Activated CD4-positive, alpha-beta T cell treated with anti-CD3 and anti-CD28 coated beads for 36 hours (primary cell): ENCODE results near the gene FHAD1. TPM values are rescaled to one million over a fixed set of nuclear protein-coding genes. Genes with fewer than 3 reads are reported as not detected.
A peak's percentile ranks its signal among the peaks of the same experiment; 100 is the strongest.

Source experiments
- ATAC-seq: fragments of 200-7000 bp; cut with Tn5 transposase; one replicate; pipeline ENCODE4 v1.10.0; 2021; ENCODE audit warnings: mild to moderate bottlenecking, moderate library complexity
- CTCF ChIA-PET: fragments of 350-600 bp; sonication (Branson Sonifier 250); formaldehyde crosslinking; loops from one replicate; lab custom pipeline; 2021; ENCODE audit warnings: antibody characterized with exemption; lab: Charles Lee
- POLR2A ChIA-PET: fragments of 350-600 bp; sonication (Branson Sonifier 250); formaldehyde crosslinking; loops from one replicate; lab custom pipeline; 2021; ENCODE audit warnings: antibody characterized with exemption, inconsistent platforms; lab: Charles Lee
- DNase-seq: peaks from one replicate; pipeline ENCODE4 v3.0.0-alpha.2; 2020
- H3K27ac Mint-ChIP-seq: one replicate; pipeline ENCODE4 v1.8.0; 2021; ENCODE audit warnings: mixed read lengths
- H3K27me3 Mint-ChIP-seq: one replicate; pipeline ENCODE4 v1.8.0; 2021; ENCODE audit warnings: mixed read lengths
- H3K36me3 Mint-ChIP-seq: one replicate; pipeline ENCODE4 v1.8.0; 2021; ENCODE audit warnings: low read depth, mixed read lengths
- H3K4me1 Mint-ChIP-seq: one replicate; pipeline ENCODE4 v1.8.0; 2021; ENCODE audit warnings: mixed read lengths
- H3K4me3 Mint-ChIP-seq: one replicate; pipeline ENCODE4 v1.8.0; 2021; ENCODE audit warnings: mild to moderate bottlenecking, moderate library complexity, mixed read lengths
- H3K9me3 Mint-ChIP-seq: one replicate; pipeline ENCODE4 v1.8.0; 2021; ENCODE audit warnings: low read depth, mixed read lengths
- intact Hi-C, 2 experiments: fragments of 100-400 bp; cut with DNase I in 1 of 2; cut with micrococcal nuclease in 1 of 2; formaldehyde crosslinking; loops; one replicate each; pipeline versions ENCODE4 v1.14.2 to v1.15.1; 2022 to 2024; cut with DNase I, micrococcal nuclease
- total RNA-seq, 2 experiments: library from RNA; stranded (reverse); gene quantifications; one replicate each; pipeline ENCODE4 v1.2.3, GENCODE V29; 2021

The FHAD1 gene
- total RNA-seq, 2 experiments from 2014 or later = 0.21 to 0.53 TPM

GRCh38 chr1:15408890-15409387, 161.9 kb downstream of the FHAD1 start:
- Mint-ChIP-seq H3K4me3 (peak overlapping the region; percentile 87), H3K27ac (peak overlapping the region; percentile 70), H3K36me3 (peaks cover 8% of the 10 kb centered on the region), H3K4me1 (peaks cover 22% of the 10 kb centered on the region), H3K27me3 (peaks cover 5% of the 10 kb centered on the region), H3K9me3 (no peaks in the 10 kb centered on the region)
- intact Hi-C loops = loop anchor here (1.0 to 5.0 kb wide), 6 partner anchors 8 to 428 kb away; partner anchors contain the start of genes CASP9 (in 1 of the 2), DDI2 (in 1 of the 2), DNAJC16 (in 1 of the 2) and FHAD1 (in 1 of the 2)
- ATAC-seq (no peak), DNase-seq (no peak)
- ChIA-PET POLR2A (no interaction called here), CTCF (interaction anchor here (1.8 kb wide), 1 partner anchor 85 kb away, joined by 7 read pairs; no protein-coding TSS in a partner anchor)

- ChIA-PET CTCF (interaction anchor here (1.0 kb wide), 1 partner anchor 84 kb away, joined by 3 read pairs; no protein-coding TSS in a partner anchor), POLR2A (interaction anchor here (0.6 to 0.7 kb wide), 2 partner anchors 10 to 125 kb away, joined by 3 read pairs; no protein-coding TSS in a partner anchor)
- Mint-ChIP-seq H3K4me1 (peaks cover 28% of the 10 kb centered on the region), H3K9me3 (no peaks in the 10 kb centered on the region), H3K4me3 (peak within 1 kb of the TSS; percentile 87), H3K27ac (peak within 1 kb of the TSS; percentile 81), H3K27me3 (peaks cover 5% of the 10 kb centered on the region), H3K36me3 (peaks cover 11% of the 10 kb centered on the region)
- DNase-seq = peak; percentile 90
- intact Hi-C loops = loop anchor here (1.0 to 5.0 kb wide), 6 partner anchors 8 to 427 kb away; partner anchors contain the start of genes CASP9 (in 1 of the 2), DDI2 (in 1 of the 2), DNAJC16 (in 1 of the 2) and FHAD1 (in 1 of the 2)
- ATAC-seq = peak; percentile 86
Observed at GRCh38 chr1:15409388-15410222, 162.6 kb downstream of the FHAD1 start, which contains the start of gene EFHD2. EFHD2 (plus strand) TSS chr1:15409888; CDS start chr1:15409972, 84 bp downstream.

GRCh38 chr1:15410223-15410883, 163.3 kb downstream of the FHAD1 start:
- H3K36me3 Mint-ChIP-seq = peaks cover 17% of the 10 kb centered on the region
- peaks cover 5% of the 10 kb centered on the region for H3K27me3 Mint-ChIP-seq
- ChIA-PET CTCF (interaction anchor here (1.0 kb wide), 1 partner anchor 85 kb away, joined by 3 read pairs; no protein-coding TSS in a partner anchor), POLR2A (interaction anchor here (0.6 to 0.7 kb wide), 2 partner anchors 9 to 126 kb away, joined by 3 read pairs; no protein-coding TSS in a partner anchor)
- H3K27ac Mint-ChIP-seq = peak overlapping the region; percentile 68
- DNase-seq = peak; percentile 42
- intact Hi-C loops = no loop called here
- ATAC-seq = no peak
- no peaks in the 10 kb centered on the region for H3K9me3 Mint-ChIP-seq
- H3K4me3 Mint-ChIP-seq = peak overlapping the region; percentile 87
- peaks cover 36% of the 10 kb centered on the region for H3K4me1 Mint-ChIP-seq

GRCh38 chr1:15410884-15411245, 163.8 kb downstream of the FHAD1 start:
- CTCF ChIA-PET = no interaction called here

GRCh38 chr1:15411593-15412137, 164.6 kb downstream of the FHAD1 start:
- CTCF ChIA-PET = interaction anchor here (0.6 to 1.8 kb wide), 3 partner anchors 88 to 373 kb away, joined by 3 to 10 read pairs (median 7); no protein-coding TSS in a partner anchor
- DNase-seq (peak; percentile 64), ATAC-seq (peak; percentile 25)
- intact Hi-C loops = loop anchor here in 1 of 2 experiments (1.0 kb wide), 1 partner anchor 59 kb away; no protein-coding TSS in a partner anchor
- Mint-ChIP-seq H3K4me1 (peaks cover 49% of the 10 kb centered on the region), H3K36me3 (peaks cover 20% of the 10 kb centered on the region), H3K27me3 (peaks cover 5% of the 10 kb centered on the region), H3K27ac (peak overlapping the region; percentile 47), H3K4me3 (peak overlapping the region; percentile 87), H3K9me3 (no peaks in the 10 kb centered on the region)
- POLR2A ChIA-PET = interaction anchor here (0.5 to 1.4 kb wide), 4 partner anchors 10 to 125 kb away, joined by 3 to 4 read pairs (median 4); no protein-coding TSS in a partner anchor

More at GRCh38 chr1:15410884-15411245, 163.8 kb downstream of the FHAD1 start:
- peak overlapping the region; percentile 68 for H3K27ac Mint-ChIP-seq
- peak overlapping the region; percentile 87 for H3K4me3 Mint-ChIP-seq
- H3K4me1 Mint-ChIP-seq = peaks cover 41% of the 10 kb centered on the region
- intact Hi-C loops = loop anchor here in 1 of 2 experiments (1.0 kb wide), 1 partner anchor 59 kb away; no protein-coding TSS in a partner anchor
- no peak for ATAC-seq
- POLR2A ChIA-PET = interaction anchor here (0.5 kb wide), 1 partner anchor 18 kb away, joined by 4 read pairs; no protein-coding TSS in a partner anchor
- DNase-seq = peak; percentile 41
- peaks cover 5% of the 10 kb centered on the region for H3K27me3 Mint-ChIP-seq
- H3K9me3 Mint-ChIP-seq = no peaks in the 10 kb centered on the region
- H3K36me3 Mint-ChIP-seq = peaks cover 17% of the 10 kb centered on the region

GRCh38 chr1:15412175-15412800, 165.3 kb downstream of the FHAD1 start:
- ChIA-PET POLR2A (interaction anchor here (0.6 to 1.4 kb wide), 3 partner anchors 9 to 124 kb away, joined by 3 to 4 read pairs (median 4); no protein-coding TSS in a partner anchor), CTCF (interaction anchor here (0.6 to 1.8 kb wide), 3 partner anchors 9 to 107 kb away, joined by 3 to 10 read pairs (median 7); no protein-coding TSS in a partner anchor)
- DNase-seq (peak; percentile 73), ATAC-seq (peak; percentile 57)
- Mint-ChIP-seq H3K36me3 (peaks cover 21% of the 10 kb centered on the region), H3K27me3 (peaks cover 5% of the 10 kb centered on the region), H3K4me3 (peak overlapping the region; percentile 87), H3K9me3 (no peaks in the 10 kb centered on the region), H3K27ac (peak overlapping the region; percentile 34), H3K4me1 (peaks cover 55% of the 10 kb centered on the region)
- intact Hi-C loops = no loop called here

GRCh38 chr1:15412843-15413242, 165.8 kb downstream of the FHAD1 start:
- H3K36me3 Mint-ChIP-seq = peaks cover 21% of the 10 kb centered on the region
- no peak for ATAC-seq
- H3K9me3 Mint-ChIP-seq = no peaks in the 10 kb centered on the region
- CTCF ChIA-PET = interaction anchor here (0.6 to 1.8 kb wide), 3 partner anchors 10 to 107 kb away, joined by 3 to 10 read pairs (median 7); no protein-coding TSS in a partner anchor
- H3K4me3 Mint-ChIP-seq = no peak overlapping the region
- peaks cover 4% of the 10 kb centered on the region for H3K27me3 Mint-ChIP-seq
- peaks cover 61% of the 10 kb centered on the region for H3K4me1 Mint-ChIP-seq
- intact Hi-C loops = no loop called here
- no peak for DNase-seq
- no peak overlapping the region for H3K27ac Mint-ChIP-seq
- POLR2A ChIA-PET = interaction anchor here (1.4 kb wide), 1 partner anchor 9 kb away, joined by 4 read pairs; no protein-coding TSS in a partner anchor

GRCh38 chr1:15413563-15414444, 166.8 kb downstream of the FHAD1 start:
- no peak for ATAC-seq
- intact Hi-C loops = no loop called here
- Mint-ChIP-seq H3K4me3 (no peak overlapping the region), H3K9me3 (no peaks in the 10 kb centered on the region), H3K36me3 (peaks cover 21% of the 10 kb centered on the region), H3K27me3 (peaks cover 2% of the 10 kb centered on the region), H3K27ac (no peak overlapping the region), H3K4me1 (peaks cover 67% of the 10 kb centered on the region)
- ChIA-PET CTCF (interaction anchor here (0.5 to 1.2 kb wide), 2 partner anchors 90 to 130 kb away, joined by 3 to 5 read pairs; no protein-coding TSS in a partner anchor), POLR2A (no interaction called here)
- no peak for DNase-seq

GRCh38 chr1:15414445-15414983, 167.5 kb downstream of the FHAD1 start:
- no peak overlapping the region for H3K4me3 Mint-ChIP-seq
- POLR2A ChIA-PET = no interaction called here

More at GRCh38 chr1:15414445-15414983, 167.5 kb downstream of the FHAD1 start:
- no peaks in the 10 kb centered on the region for H3K27me3 Mint-ChIP-seq
- H3K36me3 Mint-ChIP-seq = peaks cover 21% of the 10 kb centered on the region
- no peak for DNase-seq
- peaks cover 64% of the 10 kb centered on the region for H3K4me1 Mint-ChIP-seq
- no peak for ATAC-seq
- intact Hi-C loops = no loop called here
- H3K27ac Mint-ChIP-seq = no peak overlapping the region
- no peaks in the 10 kb centered on the region for H3K9me3 Mint-ChIP-seq
- CTCF ChIA-PET = interaction anchor here (0.5 to 1.2 kb wide), 2 partner anchors 90 to 131 kb away, joined by 3 to 5 read pairs; no protein-coding TSS in a partner anchor
